Cardiac muscle cell (in vitro differentiated cells and primary cell): ENCODE results near the gene BOD1. TPM values are rescaled to one million over a fixed set of nuclear protein-coding genes. Genes with fewer than 3 reads are reported as not detected.

Experiments
- DNase-seq, 2 donors: peaks; one replicate each; pipeline versions ENCODE4 v3.0.0 to v3.0.0-alpha.2; 2010 to 2017; ENCODE audit warnings: low read depth in 1 of 2, low spot score in 1 of 2
- H3K27ac ChIP-seq: fragments of 200-600 bp; sonication (generic); 2 replicates; pipeline ENCODE4 v1.5.1; 2016
- H3K27me3 ChIP-seq: fragments of 200-600 bp; sonication (generic); 2 replicates; pipeline ENCODE4 v1.6.0; 2016; ENCODE audit warnings: control low read depth
- H3K36me3 ChIP-seq: fragments of 200-600 bp; sonication (generic); 2 replicates; pipeline ENCODE4 v1.5.1; 2016; ENCODE audit warnings: control low read depth
- H3K4me1 ChIP-seq: fragments of 200-600 bp; sonication (generic); 2 replicates; pipeline ENCODE4 v1.8.1; 2017; ENCODE audit warnings: low read depth, mild to moderate bottlenecking, mixed run types
- H3K4me3 ChIP-seq: fragments of 200-600 bp; sonication (generic); 2 replicates; pipeline ENCODE4 v1.5.1; 2016; ENCODE audit warnings: mild to moderate bottlenecking
- H3K9me3 ChIP-seq: fragments of 200-600 bp; sonication (generic); 2 replicates; pipeline ENCODE4 v1.5.1; 2017; ENCODE audit warnings: low read depth, mild to moderate bottlenecking, control low read depth
- CTCF ChIP-seq: IDR thresholded peaks from 2 replicates; pipeline ENCODE4 v1.5.1; 2012; ENCODE audit warnings: low read depth, mild to moderate bottlenecking, low read length
- polyA plus RNA-seq: library from polyadenylated mRNA; unstranded; fragments of >200 nt; fragmentation: Nextera tagmentation; extraction: Ambion mirVana; gene quantifications from 2 replicates; pipeline ENCODE4 v1.2.1, GENCODE V29; 2016
- total RNA-seq: library from RNA; depleted of rRNA; stranded (reverse); fragments of >200 nt; gene quantifications from 2 replicates; pipeline ENCODE4 v1.2.3, GENCODE V29; 2016

The BOD1 gene
- total RNA-seq (94.9 and 96.3 TPM in 2 replicates), polyA plus RNA-seq (80.5 and 101 TPM in 2 replicates)

- H3K9me3 ChIP-seq: no peaks in the 10 kb centered on the region
- TF ChIP-seq CTCF: no peak
- H3K27ac ChIP-seq: peak within 1 kb of the TSS; percentile 97
- H3K27me3 ChIP-seq: no peaks in the 10 kb centered on the region
- DNase-seq: peak; percentile 99
- H3K36me3 ChIP-seq: peaks cover 8% of the 10 kb centered on the region
- H3K4me3 ChIP-seq: peak within 1 kb of the TSS; percentile 80
- H3K4me1 ChIP-seq: peaks cover 21% of the 10 kb centered on the region
Observed at GRCh38 chr5:173616577-173617118, at the start of gene BOD1. Gene BOD1, minus strand, starts transcription at chr5:173616650. Its CDS starts 214 bp downstream, at chr5:173616436.

GRCh38 chr5:173665326-173665725 lies 48.9 kb upstream of the BOD1 start:
- Histone ChIP-seq H3K4me3 (no peak overlapping the region), H3K27me3 (no peaks in the 10 kb centered on the region), H3K36me3 (no peaks in the 10 kb centered on the region), H3K27ac (no peak overlapping the region), H3K9me3 (no peaks in the 10 kb centered on the region), H3K4me1 (no peaks in the 10 kb centered on the region)
- no peak for DNase-seq
- TF ChIP-seq CTCF: no peak

GRCh38 chr5:173664154-173664526 lies 47.7 kb upstream of the BOD1 start:
- Histone ChIP-seq H3K4me1 (no peaks in the 10 kb centered on the region), H3K27me3 (no peaks in the 10 kb centered on the region), H3K27ac (no peak overlapping the region), H3K36me3 (no peaks in the 10 kb centered on the region), H3K9me3 (no peaks in the 10 kb centered on the region), H3K4me3 (no peak overlapping the region)
- peak in 1 of 2 donors; percentile 64 for DNase-seq
- no peak for TF ChIP-seq CTCF

- DNase-seq: no peak
- no peak overlapping the region for H3K4me3 ChIP-seq
- no peaks in the 10 kb centered on the region for H3K36me3 ChIP-seq
- no peak overlapping the region for H3K27ac ChIP-seq
- no peaks in the 10 kb centered on the region for H3K9me3 ChIP-seq
- no peaks in the 10 kb centered on the region for H3K4me1 ChIP-seq
- no peak for TF ChIP-seq CTCF
- no peaks in the 10 kb centered on the region for H3K27me3 ChIP-seq
Observed at GRCh38 chr5:173663352-173664153, 47.1 kb upstream of the BOD1 start.

- Histone ChIP-seq H3K9me3 (no peaks in the 10 kb centered on the region), H3K4me3 (no peak overlapping the region), H3K27me3 (no peaks in the 10 kb centered on the region), H3K27ac (no peak overlapping the region), H3K4me1 (no peaks in the 10 kb centered on the region), H3K36me3 (no peaks in the 10 kb centered on the region)
- TF ChIP-seq CTCF: no peak
- DNase-seq: no peak
Observed at GRCh38 chr5:173662581-173663351, 46.3 kb upstream of the BOD1 start.
